K562 (cell line): Measurements from ENCODE around the gene SND1.

Experiments used
- BCOR ChIP-seq: fragments of 450-650 bp; IDR thresholded peaks from 2 replicates; pipeline ENCODE4 v1.6.1; 2016
- CTCF ChIP-seq, 3 experiments: IDR thresholded peaks in 2 of 3; conservative IDR thresholded peaks in 1 of 3; 2 replicates each; pipeline ENCODE4 v1.5.1; 2011 to 2012; ENCODE audit warnings: low read length in 3 of 3, mild to moderate bottlenecking in 3 of 3, control low read depth in 2 of 3, improper control_type of control experiment in 1 of 3, inconsistent platforms in 1 of 3, low read depth in 1 of 3, mixed read lengths in 1 of 3, moderate library complexity in 1 of 3; ENCODE audit not compliant: insufficient read depth in 2 of 3
- HNRNPLL ChIP-seq: fragments of 200-400 bp; formaldehyde crosslinking; IDR thresholded peaks from 2 replicates; pipeline ENCODE4 v1.6.1; 2017; ENCODE audit warnings: low read length, low read depth, mild to moderate bottlenecking; ENCODE audit not compliant: poor library complexity, severe bottlenecking
- JUND ChIP-seq, 2 experiments: IDR thresholded peaks; 2 replicates in 1 of 2; 3 replicates in 1 of 2; pipeline ENCODE4 v1.6.1; 2011; ENCODE audit warnings: borderline replicate concordance in 2 of 2, low read depth in 2 of 2, low read length in 2 of 2, improper control_type of control experiment in 1 of 2, missing biosample characterization in 1 of 2, missing genetic modification characterization in 1 of 2, missing genetic modification reagents in 1 of 2
- MYNN ChIP-seq, 2 experiments: sonication (generic); formaldehyde crosslinking in 1 of 2; IDR thresholded peaks; 2 replicates each; pipeline versions ENCODE4 v1.5.0 to v1.6.1; 2016 to 2020; ENCODE audit warnings: antibody characterized with exemption in 1 of 2, missing genetic modification reagents in 1 of 2
- NCOA4 ChIP-seq: fragments of 450-650 bp; IDR thresholded peaks from 2 replicates; pipeline ENCODE4 v1.6.1; 2018; ENCODE audit warnings: mild to moderate bottlenecking; ENCODE audit not compliant: partially characterized antibody
- POLR2AphosphoS2 ChIP-seq: IDR thresholded peaks from 2 replicates; pipeline ENCODE4 v1.6.1; 2012; ENCODE audit warnings: low read length, improper control_type of control experiment
- RCOR1 ChIP-seq, 2 experiments: IDR thresholded peaks; 2 replicates each; pipeline ENCODE4 v1.6.1; 2012; ENCODE audit warnings: low read depth in 2 of 2, low read length in 2 of 2, borderline replicate concordance in 1 of 2, improper control_type of control experiment in 1 of 2
- ZNF583 ChIP-seq: fragments of 250-450 bp; sonication (Bioruptor Pico); IDR thresholded peaks from 2 replicates; pipeline ENCODE4 v1.4.0; 2020
- ZNF707 ChIP-seq: fragments of 250-450 bp; sonication (Bioruptor Pico); conservative IDR thresholded peaks from 2 replicates; pipeline ENCODE4 v1.8.0; 2022; ENCODE audit warnings: inconsistent platforms, mild to moderate bottlenecking, moderate library complexity
- ZNF780A ChIP-seq: fragments of 250-450 bp; sonication (Bioruptor Pico); IDR thresholded peaks from 2 replicates; pipeline ENCODE4 v1.5.0; 2021; ENCODE audit warnings: mild to moderate bottlenecking
- TF ChIP-seq, protein P1 (sequence below): fragments of 450-650 bp; formaldehyde crosslinking; IDR thresholded peaks from 2 replicates; pipeline ENCODE4 v1.4.0; 2022; ENCODE audit warnings: missing genetic modification characterization

GRCh38 chr7:127766831-127767459 is 115.0 kb downstream of the SND1 start:
- TF ChIP-seq POLR2AphosphoS2, result no peak
- TF ChIP-seq ZNF780A (CRISPR knock-in tag), result no peak
- TF ChIP-seq HNRNPLL, result no peak
- no peak for TF ChIP-seq ZNF583
- no peak for TF ChIP-seq BCOR
- TF ChIP-seq CTCF (IDR thresholded peaks at IDR 0.05 in 2 of 3, conservative IDR thresholded peaks at IDR 0.05 in 1 of 3; ENCODE audit: insufficient read depth in 2 of 3, low read depth in 1 of 3, low read length in 3 of 3), result no peak
- no peak for TF ChIP-seq ZNF707 (CRISPR knock-in tag)
- TF ChIP-seq, protein P1, sequence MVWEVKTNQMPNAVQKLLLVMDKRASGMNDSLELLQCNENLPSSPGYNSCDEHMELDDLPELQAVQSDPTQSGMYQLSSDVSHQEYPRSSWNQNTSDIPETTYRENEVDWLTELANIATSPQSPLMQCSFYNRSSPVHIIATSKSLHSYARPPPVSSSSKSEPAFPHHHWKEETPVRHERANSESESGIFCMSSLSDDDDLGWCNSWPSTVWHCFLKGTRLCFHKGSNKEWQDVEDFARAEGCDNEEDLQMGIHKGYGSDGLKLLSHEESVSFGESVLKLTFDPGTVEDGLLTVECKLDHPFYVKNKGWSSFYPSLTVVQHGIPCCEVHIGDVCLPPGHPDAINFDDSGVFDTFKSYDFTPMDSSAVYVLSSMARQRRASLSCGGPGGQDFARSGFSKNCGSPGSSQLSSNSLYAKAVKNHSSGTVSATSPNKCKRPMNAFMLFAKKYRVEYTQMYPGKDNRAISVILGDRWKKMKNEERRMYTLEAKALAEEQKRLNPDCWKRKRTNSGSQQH (CRISPR knock-in tag), result no peak
- TF ChIP-seq RCOR1 (IDR thresholded peaks at IDR 0.05; ENCODE audit: borderline replicate concordance in 1 of 2, low read depth in 2 of 2, low read length in 2 of 2), result no peak
- TF ChIP-seq NCOA4, result no peak
- TF ChIP-seq JUND (IDR thresholded peaks at IDR 0.05; ENCODE audit: borderline replicate concordance, low read depth, low read length), result no peak
- TF ChIP-seq JUND (tag; IDR thresholded peaks at IDR 0.05; ENCODE audit: borderline replicate concordance, low read depth, low read length), result no peak
- TF ChIP-seq MYNN (IDR thresholded peaks at IDR 0.05), result no peak
- no peak for TF ChIP-seq MYNN (CRISPR knock-in tag; IDR thresholded peaks at IDR 0.05)
